Fibroblast of lung (primary cell): ENCODE data around the gene TNIK.

Source experiments
- EZH2 ChIP-seq: IDR thresholded peaks from 2 replicates; pipeline ENCODE4 v1.5.1; 2012; ENCODE audit warnings: low read length, control low read depth, mild to moderate bottlenecking; ENCODE audit errors: missing control alignments
- TF ChIP-seq, protein P1 (sequence below), 2 donors: IDR thresholded peaks in 1 of 2; conservative IDR thresholded peaks in 1 of 2; 1 replicate in 1 of 2; 2 replicates in 1 of 2; pipeline ENCODE4 v1.5.1; 2011 to 2012; ENCODE audit warnings: low read length in 2 of 2, control low read depth in 1 of 2, inconsistent platforms in 1 of 2, low read depth in 1 of 2, mild to moderate bottlenecking in 1 of 2

DNA sequence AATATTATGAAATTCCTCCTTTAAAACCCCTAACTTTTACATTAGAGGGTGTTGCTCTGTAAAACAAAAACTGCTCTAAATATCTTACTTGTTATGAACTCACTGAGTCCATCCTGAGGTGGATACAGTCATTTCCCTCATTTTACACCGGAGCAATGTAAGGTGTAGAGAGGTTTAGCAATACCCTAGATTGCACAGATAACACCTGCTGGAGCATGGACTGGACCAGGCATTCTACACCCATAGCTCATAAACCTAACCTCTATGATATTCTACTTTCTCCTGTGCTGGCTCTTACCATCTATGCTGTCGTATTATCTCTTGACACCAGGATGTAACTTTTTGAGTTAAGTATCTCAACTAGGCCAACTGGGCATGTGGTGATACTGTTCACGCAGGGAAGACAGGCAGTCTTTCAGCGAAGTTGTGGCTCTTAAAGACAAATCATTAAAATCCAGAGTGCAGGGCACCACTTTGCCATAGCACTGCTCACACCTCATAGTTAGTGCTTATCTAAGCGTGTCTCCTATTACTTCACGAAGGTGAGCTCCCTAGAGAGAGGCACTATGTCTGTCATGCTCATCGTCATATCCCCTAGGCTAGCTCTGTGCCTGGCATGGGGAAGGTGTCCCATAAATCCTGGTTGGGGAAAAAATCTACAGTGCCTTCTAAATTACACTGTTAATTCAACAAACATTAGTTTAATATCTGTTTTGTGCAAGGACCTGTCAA lies 333.6 kb downstream of the TNIK start:
- TF ChIP-seq, protein P1, sequence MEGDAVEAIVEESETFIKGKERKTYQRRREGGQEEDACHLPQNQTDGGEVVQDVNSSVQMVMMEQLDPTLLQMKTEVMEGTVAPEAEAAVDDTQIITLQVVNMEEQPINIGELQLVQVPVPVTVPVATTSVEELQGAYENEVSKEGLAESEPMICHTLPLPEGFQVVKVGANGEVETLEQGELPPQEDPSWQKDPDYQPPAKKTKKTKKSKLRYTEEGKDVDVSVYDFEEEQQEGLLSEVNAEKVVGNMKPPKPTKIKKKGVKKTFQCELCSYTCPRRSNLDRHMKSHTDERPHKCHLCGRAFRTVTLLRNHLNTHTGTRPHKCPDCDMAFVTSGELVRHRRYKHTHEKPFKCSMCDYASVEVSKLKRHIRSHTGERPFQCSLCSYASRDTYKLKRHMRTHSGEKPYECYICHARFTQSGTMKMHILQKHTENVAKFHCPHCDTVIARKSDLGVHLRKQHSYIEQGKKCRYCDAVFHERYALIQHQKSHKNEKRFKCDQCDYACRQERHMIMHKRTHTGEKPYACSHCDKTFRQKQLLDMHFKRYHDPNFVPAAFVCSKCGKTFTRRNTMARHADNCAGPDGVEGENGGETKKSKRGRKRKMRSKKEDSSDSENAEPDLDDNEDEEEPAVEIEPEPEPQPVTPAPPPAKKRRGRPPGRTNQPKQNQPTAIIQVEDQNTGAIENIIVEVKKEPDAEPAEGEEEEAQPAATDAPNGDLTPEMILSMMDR (conservative IDR thresholded peaks at IDR 0.05 in 1 of 2, IDR thresholded peaks at IDR 0.05 in 1 of 2; ENCODE audit: low read depth in 1 of 2, low read length in 2 of 2), result no peak
- no peak for TF ChIP-seq EZH2
